BJ (cell line): ENCODE results near the gene AKAP5. TPM values are rescaled to one million over a fixed set of nuclear protein-coding genes. Genes with fewer than 3 reads are reported as not detected.
A peak's percentile ranks its signal among the peaks of the same experiment; 100 is the strongest.

Experiments used
- CTCF ChIA-PET: fragments of 350-600 bp; formaldehyde crosslinking; extraction: SDS; loops from one replicate; lab custom pipeline; 2021; ENCODE audit warnings: antibody characterized with exemption, inconsistent platforms; lab: Yijun Ruan, JAX
- POLR2A ChIA-PET: fragments of 300-600 bp; sonication (Branson Sonifier 250); formaldehyde crosslinking; extraction: SDS; loops from one replicate; lab custom pipeline; 2021; ENCODE audit warnings: antibody characterized with exemption; lab: Charles Lee
- DNase-seq: peaks from one replicate; pipeline ENCODE4 v3.0.0-alpha.2; 2011; ENCODE audit warnings: low read depth
- H3K27me3 ChIP-seq: 2 replicates; pipeline ENCODE4 v1.6.0; 2011; ENCODE audit warnings: low read length; ENCODE audit not compliant: control insufficient read depth, insufficient read depth
- H3K36me3 ChIP-seq: 2 replicates; pipeline ENCODE4 v1.5.1; 2011; ENCODE audit warnings: low read length; ENCODE audit not compliant: control insufficient read depth, insufficient read depth
- H3K4me3 ChIP-seq: 2 replicates; pipeline ENCODE4 v1.5.1; 2011; ENCODE audit warnings: low read depth, mild to moderate bottlenecking, control low read depth, low read length
- polyA plus RNA-seq: library from polyadenylated mRNA; depleted of rRNA; stranded (reverse); fragments of >200 nt; gene quantifications from 2 replicates; pipeline ENCODE4 v1.2.3, GENCODE V29; 2011
- TF ChIP-seq, protein P1 (sequence below): IDR thresholded peaks from 2 replicates; pipeline ENCODE4 v1.5.1; 2011; ENCODE audit warnings: low read depth, mild to moderate bottlenecking, control low read depth, inconsistent platforms, low read length, moderate library complexity; ENCODE audit not compliant: insufficient read depth

AKAP5 gene
- polyA plus RNA-seq, 1 experiment: 0.17 TPM

GRCh38 chr14:64438181-64438841 is 27.0 kb upstream of the AKAP5 start:
- POLR2A ChIA-PET: no interaction called here
- CTCF ChIA-PET: interaction anchor here (0.8 to 4.1 kb wide), 3 partner anchors 9 to 326 kb away, joined by 3 to 22 read pairs (median 4); no protein-coding TSS in a partner anchor
- Histone ChIP-seq H3K36me3 (no peaks in the 10 kb centered on the region; the same call in 1 of the 2 replicates), H3K4me3 (no peak overlapping the region), H3K27me3 (no peaks in the 10 kb centered on the region)
- peak; percentile 59 for DNase-seq
- TF ChIP-seq, protein P1, sequence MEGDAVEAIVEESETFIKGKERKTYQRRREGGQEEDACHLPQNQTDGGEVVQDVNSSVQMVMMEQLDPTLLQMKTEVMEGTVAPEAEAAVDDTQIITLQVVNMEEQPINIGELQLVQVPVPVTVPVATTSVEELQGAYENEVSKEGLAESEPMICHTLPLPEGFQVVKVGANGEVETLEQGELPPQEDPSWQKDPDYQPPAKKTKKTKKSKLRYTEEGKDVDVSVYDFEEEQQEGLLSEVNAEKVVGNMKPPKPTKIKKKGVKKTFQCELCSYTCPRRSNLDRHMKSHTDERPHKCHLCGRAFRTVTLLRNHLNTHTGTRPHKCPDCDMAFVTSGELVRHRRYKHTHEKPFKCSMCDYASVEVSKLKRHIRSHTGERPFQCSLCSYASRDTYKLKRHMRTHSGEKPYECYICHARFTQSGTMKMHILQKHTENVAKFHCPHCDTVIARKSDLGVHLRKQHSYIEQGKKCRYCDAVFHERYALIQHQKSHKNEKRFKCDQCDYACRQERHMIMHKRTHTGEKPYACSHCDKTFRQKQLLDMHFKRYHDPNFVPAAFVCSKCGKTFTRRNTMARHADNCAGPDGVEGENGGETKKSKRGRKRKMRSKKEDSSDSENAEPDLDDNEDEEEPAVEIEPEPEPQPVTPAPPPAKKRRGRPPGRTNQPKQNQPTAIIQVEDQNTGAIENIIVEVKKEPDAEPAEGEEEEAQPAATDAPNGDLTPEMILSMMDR: no peak

- DNase-seq: no peak
- Histone ChIP-seq H3K36me3 (peaks cover 2% of the 10 kb centered on the region), H3K4me3 (no peak overlapping the region), H3K27me3 (no peaks in the 10 kb centered on the region)
- ChIA-PET CTCF (interaction anchor here (0.6 to 4.1 kb wide), 2 partner anchors 10 to 14 kb away, joined by 3 to 22 read pairs; no protein-coding TSS in a partner anchor), POLR2A (no interaction called here)
- TF ChIP-seq, protein P1: no peak
Measured at GRCh38 chr14:64439141-64439540, 26.2 kb upstream of the AKAP5 start.

- TF ChIP-seq, protein P1: no peak
- ChIA-PET POLR2A (interaction anchor here (0.6 kb wide), 1 partner anchor 10 kb away, joined by 3 read pairs; no protein-coding TSS in a partner anchor), CTCF (interaction anchor here (1.0 to 4.1 kb wide), 3 partner anchors 11 to 38 kb away, joined by 4 to 22 read pairs (median 5); no protein-coding TSS in a partner anchor)
Measured at GRCh38 chr14:64440494-64440893, 24.8 kb upstream of the AKAP5 start.

DNA sequence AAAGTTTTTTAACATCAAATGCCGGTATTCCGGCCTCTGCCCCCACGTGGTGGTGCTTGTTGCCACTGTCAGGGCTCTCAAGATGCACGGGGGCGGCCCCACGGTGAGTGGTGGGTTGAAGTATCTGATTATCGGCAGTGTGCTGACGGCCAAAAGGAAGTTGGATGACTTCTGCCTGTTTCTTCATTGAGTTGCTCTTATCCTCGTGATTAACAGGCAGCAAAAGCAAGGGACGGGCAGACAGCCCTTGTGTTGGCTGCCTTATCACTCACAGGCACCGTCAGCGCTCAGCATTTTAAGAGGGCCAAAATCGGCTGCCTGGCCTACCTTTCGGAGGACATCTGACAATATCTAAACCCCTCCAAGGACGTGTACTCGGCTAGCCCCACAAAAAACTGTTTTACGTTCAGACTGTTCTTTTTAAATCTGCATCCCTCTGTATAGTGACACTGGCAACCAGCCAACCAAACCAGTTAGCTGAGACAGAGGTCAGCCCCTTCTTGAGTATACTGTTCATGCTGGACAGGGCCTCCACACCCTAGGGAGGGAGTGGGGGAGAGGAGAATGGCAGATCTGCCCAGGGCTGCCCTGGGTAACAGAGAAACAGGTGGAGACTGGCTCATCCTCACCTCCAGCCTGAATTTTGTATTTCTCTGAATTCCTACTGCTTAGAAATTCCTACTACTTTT is 22.9 kb upstream of the AKAP5 start:
- Histone ChIP-seq H3K4me3 (no peak overlapping the region), H3K36me3 (peaks cover 3% of the 10 kb centered on the region), H3K27me3 (no peaks in the 10 kb centered on the region)
- TF ChIP-seq, protein P1: no peak
- CTCF ChIA-PET: interaction anchor here (0.7 to 1.6 kb wide), 2 partner anchors 12 to 18 kb away, joined by 3 to 5 read pairs; no protein-coding TSS in a partner anchor
- POLR2A ChIA-PET: no interaction called here
- no peak for DNase-seq

More at GRCh38 chr14:64440494-64440893, 24.8 kb upstream of the AKAP5 start:
- Histone ChIP-seq H3K27me3 (no peaks in the 10 kb centered on the region), H3K36me3 (peaks cover 3% of the 10 kb centered on the region), H3K4me3 (no peak overlapping the region)
- no peak for DNase-seq

DNA sequence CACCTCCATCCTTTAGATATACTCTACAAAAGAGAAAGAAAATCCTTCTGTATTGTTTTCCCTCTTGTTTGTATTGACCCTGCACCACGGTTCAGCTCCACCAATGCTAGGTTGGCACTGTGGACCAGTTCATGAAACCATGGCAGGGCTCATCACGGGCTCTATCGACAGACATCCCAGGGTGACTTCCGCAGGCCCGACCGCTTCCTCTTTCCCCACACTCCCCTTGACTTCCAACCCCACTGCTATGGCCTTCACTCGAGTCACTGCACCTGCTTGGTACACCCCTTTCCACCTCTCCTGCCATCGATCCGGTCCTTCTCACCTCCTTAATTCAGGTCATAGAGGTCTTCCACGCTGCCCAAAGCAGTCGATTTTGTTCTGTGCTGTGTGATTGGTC is 21.2 kb upstream of the AKAP5 start:
- POLR2A ChIA-PET: no interaction called here
- CTCF ChIA-PET: interaction anchor here (0.7 to 1.6 kb wide), 2 partner anchors 14 to 57 kb away, joined by 3 to 5 read pairs; no protein-coding TSS in a partner anchor
- no peak for DNase-seq
- TF ChIP-seq, protein P1: no peak
- Histone ChIP-seq H3K4me3 (no peak overlapping the region), H3K27me3 (no peaks in the 10 kb centered on the region), H3K36me3 (peaks cover 3% of the 10 kb centered on the region)
